Hepatocyte (in vitro differentiated cells): ENCODE data around the gene RSPH1.

Experiments
- CTCF ChIP-seq: fragments of 200-600 bp; sonication (generic); IDR thresholded peaks from 2 replicates; pipeline ENCODE4 v1.5.1; 2016; ENCODE audit warnings: antibody characterized with exemption, mild to moderate bottlenecking; ENCODE audit not compliant: poor library complexity
- EZH2 ChIP-seq: fragments of 200-600 bp; sonication (generic); IDR thresholded peaks from 2 replicates; pipeline ENCODE4 v1.6.1; 2016; ENCODE audit warnings: antibody characterized with exemption, mild to moderate bottlenecking, borderline replicate concordance

- no peak for TF ChIP-seq CTCF
- no peak for TF ChIP-seq EZH2
These were observed 22.5 kb downstream of the RSPH1 start for GRCh38 chr21:42473498-42474042.
